K562 (cell line): ENCODE data around the gene CLEC17A. TPM values are rescaled to one million over a fixed set of nuclear protein-coding genes. Genes with fewer than 3 reads are reported as not detected.

Experiments used
- C11orf30 ChIP-seq: fragments of 450-650 bp; IDR thresholded peaks from 2 replicates; pipeline ENCODE4 v1.6.1; 2016; ENCODE audit warnings: low read depth, mild to moderate bottlenecking
- DNMT1 ChIP-seq: fragments of 450-650 bp; IDR thresholded peaks from 2 replicates; pipeline ENCODE4 v1.6.1; 2016; ENCODE audit warnings: antibody characterized with exemption, mild to moderate bottlenecking
- DPF2 ChIP-seq: fragments of 450-650 bp; IDR thresholded peaks from 2 replicates; pipeline ENCODE4 v1.6.1; 2016
- EP300 ChIP-seq: IDR thresholded peaks from 2 replicates; pipeline ENCODE4 v1.6.1; 2012; ENCODE audit warnings: low read length, improper control_type of control experiment
- JUN ChIP-seq, 2 experiments: sonication (generic) in 1 of 2; formaldehyde crosslinking in 1 of 2; IDR thresholded peaks; 2 replicates each; pipeline versions ENCODE4 v1.6.1 to v1.8.0; 2012 to 2022; ENCODE audit warnings: borderline replicate concordance in 2 of 2, mild to moderate bottlenecking in 2 of 2, improper control_type of control experiment in 1 of 2, low read depth in 1 of 2, low read length in 1 of 2, missing genetic modification reagents in 1 of 2
- KDM1A ChIP-seq, 2 experiments: fragments of 450-650 bp; IDR thresholded peaks; 2 replicates each; pipeline ENCODE4 v1.6.1; 2016; ENCODE audit warnings: mild to moderate bottlenecking in 2 of 2
- MCM2 ChIP-seq: fragments of 450-650 bp; IDR thresholded peaks from 2 replicates; pipeline ENCODE4 v1.6.1; 2017; ENCODE audit warnings: low read depth, mild to moderate bottlenecking
- PCBP1 ChIP-seq: fragments of 200-400 bp; formaldehyde crosslinking; IDR thresholded peaks from 2 replicates; pipeline ENCODE4 v1.6.1; 2018; ENCODE audit warnings: mild to moderate bottlenecking, low read depth, low read length; ENCODE audit not compliant: poor library complexity, severe bottlenecking
- PRDM10 ChIP-seq: fragments of 450-650 bp; IDR thresholded peaks from 2 replicates; pipeline ENCODE4 v1.6.1; 2018; ENCODE audit not compliant: partially characterized antibody
- PTBP1 ChIP-seq: fragments of 200-400 bp; formaldehyde crosslinking; IDR thresholded peaks from 2 replicates; pipeline ENCODE4 v1.6.1; 2017; ENCODE audit warnings: low read depth, low read length
- TOE1 ChIP-seq, 2 experiments: fragments of 450-650 bp in 1 of 2; sonication (generic) in 1 of 2; formaldehyde crosslinking in 1 of 2; IDR thresholded peaks; 2 replicates each; pipeline versions ENCODE4 v1.7.1 to v1.8.0; 2016 to 2022; ENCODE audit warnings: borderline replicate concordance in 2 of 2, mild to moderate bottlenecking in 2 of 2, antibody characterized with exemption in 1 of 2, inconsistent platforms in 1 of 2, low read depth in 1 of 2, missing genetic modification reagents in 1 of 2, moderate library complexity in 1 of 2
- ZNF263 ChIP-seq: sonication (generic); formaldehyde crosslinking; IDR thresholded peaks from 2 replicates; pipeline ENCODE4 v1.8.0; 2022; ENCODE audit warnings: mild to moderate bottlenecking, missing genetic modification reagents, borderline replicate concordance
- ZNF449 ChIP-seq: fragments of 250-450 bp; sonication (Bioruptor Pico); IDR thresholded peaks from 2 replicates; pipeline ENCODE4 v1.8.0; 2022; ENCODE audit warnings: moderate library complexity, mild to moderate bottlenecking, inconsistent platforms
- polyA plus RNA-seq, 8 experiments: library from polyadenylated mRNA; depleted of rRNA in 4 of 8; stranded (reverse) in 5 of 8; unstranded in 3 of 8; fragments of >200 nt; fragmentation: Nextera tagmentation in 2 of 8; fragmentation: Illumina TruSeq in 1 of 8; extraction: Ambion mirVana in 2 of 8; extraction: Trizol in 1 of 8; gene quantifications; 2 replicates each; pipeline versions ENCODE4 v1.2.1 to v1.2.3, GENCODE V29; 2011 to 2014; ENCODE audit warnings: inconsistent platforms in 1 of 8, missing spikeins in 1 of 8
- total RNA-seq, 7 experiments: library from RNA; depleted of rRNA in 6 of 7; stranded (reverse); fragments of >200 nt in 6 of 7; fragmentation: Illumina TruSeq in 2 of 7; extraction: Trizol in 2 of 7; gene quantifications; 2 replicates each; pipeline versions ENCODE4 v1.2.1 to v1.2.3, GENCODE V29; 2011 to 2021; ENCODE audit warnings: low replicate concordance in 1 of 7
- TF ChIP-seq, protein P1 (sequence below), 2 experiments: IDR thresholded peaks; 2 replicates each; pipeline ENCODE4 v1.6.1; 2011; ENCODE audit warnings: borderline replicate concordance in 1 of 2, control low read depth in 1 of 2, low read depth in 1 of 2, low read length in 1 of 2, mild to moderate bottlenecking in 1 of 2, mixed read lengths in 1 of 2, moderate library complexity in 1 of 2; ENCODE audit not compliant: insufficient read depth in 1 of 2, insufficient read length in 1 of 2, poor library complexity in 1 of 2, severe bottlenecking in 1 of 2; ENCODE audit errors: extremely low read depth in 1 of 2
- TF ChIP-seq, protein P2 (sequence below), 2 experiments: fragments of 200-800 bp in 1 of 2; sonication (Bioruptor generic) in 1 of 2; sonication (generic) in 1 of 2; formaldehyde crosslinking in 1 of 2; IDR thresholded peaks in 1 of 2; conservative IDR thresholded peaks in 1 of 2; 2 replicates each; pipeline versions ENCODE4 v1.5.0 to v1.6.1; 2016 to 2020; ENCODE audit warnings: missing compliant biosample characterization in 1 of 2, missing genetic modification characterization in 1 of 2, missing genetic modification reagents in 1 of 2
- TF ChIP-seq, protein P3 (sequence below): fragments of 250-450 bp; sonication (Bioruptor Pico); IDR thresholded peaks from 2 replicates; pipeline ENCODE4 v1.5.0; 2021

CLEC17A gene
- total and polyA plus RNA-seq, 9 of the 15 experiments (the other 6 are each of a cell fraction or from before 2014, with no cell fraction given) = 0.03 TPM; not detected in 8

- TF ChIP-seq, protein P1, sequence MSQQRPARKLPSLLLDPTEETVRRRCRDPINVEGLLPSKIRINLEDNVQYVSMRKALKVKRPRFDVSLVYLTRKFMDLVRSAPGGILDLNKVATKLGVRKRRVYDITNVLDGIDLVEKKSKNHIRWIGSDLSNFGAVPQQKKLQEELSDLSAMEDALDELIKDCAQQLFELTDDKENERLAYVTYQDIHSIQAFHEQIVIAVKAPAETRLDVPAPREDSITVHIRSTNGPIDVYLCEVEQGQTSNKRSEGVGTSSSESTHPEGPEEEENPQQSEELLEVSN (IDR thresholded peaks at IDR 0.05; ENCODE audit: borderline replicate concordance in 1 of 2, extremely low read depth in 1 of 2, insufficient read depth in 1 of 2, insufficient read length in 1 of 2, low read depth in 1 of 2, low read length in 1 of 2, poor library complexity in 1 of 2, severe bottlenecking in 1 of 2) = peak in 1 of 2 experiments; percentile 48
- TF ChIP-seq ZNF449 (CRISPR knock-in tag) (no peak), PTBP1 (0 out of 2 replicates have a peak, but pooled peaks have one; percentile 39), DNMT1 (no peak), C11orf30 (no peak), DPF2 (peak; percentile 83), PRDM10 (peak; percentile 72), JUN (IDR thresholded peaks at IDR 0.05; ENCODE audit: borderline replicate concordance, low read depth, low read length) (no peak), JUN (CRISPR knock-in tag; IDR thresholded peaks at IDR 0.05; ENCODE audit: borderline replicate concordance) (no peak), EP300 (peak; percentile 48; the same call in 1 of the 2 replicates), ZNF263 (CRISPR knock-in tag) (peak; percentile 80), TOE1 (IDR thresholded peaks at IDR 0.05; ENCODE audit: borderline replicate concordance) (no peak; the same call in 1 of the 2 replicates), TOE1 (CRISPR knock-in tag; IDR thresholded peaks at IDR 0.05; ENCODE audit: borderline replicate concordance, low read depth) (no peak), PCBP1 (no peak), MCM2 (no peak), KDM1A (IDR thresholded peaks at IDR 0.05) (peak; percentile 20 to 44; a peak in 3 of 4 replicates)
- TF ChIP-seq, protein P2, sequence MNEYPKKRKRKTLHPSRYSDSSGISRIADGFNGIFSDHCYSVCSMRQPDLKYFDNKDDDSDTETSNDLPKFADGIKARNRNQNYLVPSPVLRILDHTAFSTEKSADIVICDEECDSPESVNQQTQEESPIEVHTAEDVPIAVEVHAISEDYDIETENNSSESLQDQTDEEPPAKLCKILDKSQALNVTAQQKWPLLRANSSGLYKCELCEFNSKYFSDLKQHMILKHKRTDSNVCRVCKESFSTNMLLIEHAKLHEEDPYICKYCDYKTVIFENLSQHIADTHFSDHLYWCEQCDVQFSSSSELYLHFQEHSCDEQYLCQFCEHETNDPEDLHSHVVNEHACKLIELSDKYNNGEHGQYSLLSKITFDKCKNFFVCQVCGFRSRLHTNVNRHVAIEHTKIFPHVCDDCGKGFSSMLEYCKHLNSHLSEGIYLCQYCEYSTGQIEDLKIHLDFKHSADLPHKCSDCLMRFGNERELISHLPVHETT (CRISPR knock-in tag; conservative IDR thresholded peaks at IDR 0.05 in 1 of 2, IDR thresholded peaks at IDR 0.05 in 1 of 2) = no peak
- TF ChIP-seq, protein P3, sequence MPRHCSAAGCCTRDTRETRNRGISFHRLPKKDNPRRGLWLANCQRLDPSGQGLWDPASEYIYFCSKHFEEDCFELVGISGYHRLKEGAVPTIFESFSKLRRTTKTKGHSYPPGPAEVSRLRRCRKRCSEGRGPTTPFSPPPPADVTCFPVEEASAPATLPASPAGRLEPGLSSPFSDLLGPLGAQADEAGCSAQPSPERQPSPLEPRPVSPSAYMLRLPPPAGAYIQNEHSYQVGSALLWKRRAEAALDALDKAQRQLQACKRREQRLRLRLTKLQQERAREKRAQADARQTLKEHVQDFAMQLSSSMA (CRISPR knock-in tag) = no peak
These were observed 45.8 kb upstream of the CLEC17A start (continued) for GRCh38 chr19:14536926-14537692.
